GM12875 (cell line): ENCODE data around the gene CNOT2.
"Not testable (repeated sequence)": the region's sequence is repeated elsewhere in the genome, so short reads cannot be mapped to it uniquely, and the experiment has no call there.

Source experiments
- H3K4me3 ChIP-seq: one replicate; pipeline ENCODE4 v1.5.1; 2011; ENCODE audit warnings: low read depth, low read length, control low read depth
- TF ChIP-seq, protein P1 (sequence below): IDR thresholded peaks from 2 replicates; pipeline ENCODE4 v1.5.1; 2011; ENCODE audit warnings: low read depth, mild to moderate bottlenecking, control low read depth, inconsistent platforms, low read length, moderate library complexity, borderline replicate concordance; ENCODE audit not compliant: insufficient read depth

Gene CNOT2

GRCh38 chr12:70290116-70290515, 46.9 kb downstream of the CNOT2 start:
- H3K4me3 ChIP-seq: no peak overlapping the region
- TF ChIP-seq, protein P1, sequence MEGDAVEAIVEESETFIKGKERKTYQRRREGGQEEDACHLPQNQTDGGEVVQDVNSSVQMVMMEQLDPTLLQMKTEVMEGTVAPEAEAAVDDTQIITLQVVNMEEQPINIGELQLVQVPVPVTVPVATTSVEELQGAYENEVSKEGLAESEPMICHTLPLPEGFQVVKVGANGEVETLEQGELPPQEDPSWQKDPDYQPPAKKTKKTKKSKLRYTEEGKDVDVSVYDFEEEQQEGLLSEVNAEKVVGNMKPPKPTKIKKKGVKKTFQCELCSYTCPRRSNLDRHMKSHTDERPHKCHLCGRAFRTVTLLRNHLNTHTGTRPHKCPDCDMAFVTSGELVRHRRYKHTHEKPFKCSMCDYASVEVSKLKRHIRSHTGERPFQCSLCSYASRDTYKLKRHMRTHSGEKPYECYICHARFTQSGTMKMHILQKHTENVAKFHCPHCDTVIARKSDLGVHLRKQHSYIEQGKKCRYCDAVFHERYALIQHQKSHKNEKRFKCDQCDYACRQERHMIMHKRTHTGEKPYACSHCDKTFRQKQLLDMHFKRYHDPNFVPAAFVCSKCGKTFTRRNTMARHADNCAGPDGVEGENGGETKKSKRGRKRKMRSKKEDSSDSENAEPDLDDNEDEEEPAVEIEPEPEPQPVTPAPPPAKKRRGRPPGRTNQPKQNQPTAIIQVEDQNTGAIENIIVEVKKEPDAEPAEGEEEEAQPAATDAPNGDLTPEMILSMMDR: no peak

- TF ChIP-seq, protein P1: no peak
- H3K4me3 ChIP-seq: no peak overlapping the region
Observed at GRCh38 chr12:70292017-70292776, 49.0 kb downstream of the CNOT2 start.

- not testable (repeated sequence) for H3K4me3 ChIP-seq
Observed at GRCh38 chr12:70304684-70305555, 61.7 kb downstream of the CNOT2 start.

GRCh38 chr12:70305794-70306193, 62.6 kb downstream of the CNOT2 start:
- TF ChIP-seq, protein P1: no peak
- H3K4me3 ChIP-seq: no peak overlapping the region

GRCh38 chr12:70306676-70307075, 63.4 kb downstream of the CNOT2 start:
- TF ChIP-seq, protein P1: no peak
- H3K4me3 ChIP-seq: no peak overlapping the region

DNA sequence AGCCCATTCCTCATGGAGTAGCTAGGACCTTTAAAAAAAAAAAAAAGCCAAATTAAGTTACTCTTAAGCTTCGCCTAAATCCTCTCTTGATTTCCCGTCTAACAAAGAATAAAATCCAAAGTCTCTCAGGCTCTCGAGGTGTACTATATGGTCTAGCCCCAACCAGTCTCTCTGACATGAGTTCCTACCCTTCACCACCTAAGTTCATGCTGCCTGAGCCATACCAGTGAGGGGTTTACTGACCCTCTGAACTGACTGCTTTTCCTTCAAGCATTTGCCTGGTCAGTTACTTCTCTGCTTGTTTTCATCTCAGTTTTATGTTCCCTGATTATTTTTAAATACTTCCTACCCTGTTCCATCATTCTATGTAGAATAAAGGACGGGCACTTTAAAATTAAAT, 64.6 kb downstream of the CNOT2 start:
- TF ChIP-seq, protein P1: no peak
- no peak overlapping the region for H3K4me3 ChIP-seq

DNA sequence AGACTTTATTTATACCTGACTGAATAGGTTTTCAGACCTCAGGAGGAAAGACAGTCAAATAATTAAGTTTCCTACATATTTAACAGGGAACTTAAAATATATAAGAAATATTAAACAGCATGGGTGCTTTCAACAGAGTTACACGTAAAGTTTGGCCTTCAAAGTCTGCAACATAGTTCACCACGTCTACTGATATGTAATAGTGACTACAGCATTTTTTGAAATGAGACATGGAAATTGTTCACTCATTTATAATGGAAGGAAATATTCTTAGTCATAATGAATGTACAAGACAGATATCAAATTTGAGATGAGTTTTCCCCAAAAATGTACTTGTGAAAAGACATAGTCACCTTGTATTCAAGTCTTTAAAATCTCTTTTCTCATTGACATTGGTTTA, 66.1 kb downstream of the CNOT2 start:
- TF ChIP-seq, protein P1: no peak
- H3K4me3 ChIP-seq: no peak overlapping the region
